NCI-H128 (cell line): Measurements from ENCODE around the gene CACNB1.

Experiments
- DNase-seq: peaks from one replicate; lab custom pipeline; 2025; ENCODE audit not compliant: unreplicated experiment; lab: John Stamatoyannopoulos, UW

Gene CACNB1

GRCh38 chr17:39225959-39226683 is 28.7 kb upstream of the CACNB1 start:
- DNase-seq = peak; percentile 60

GRCh38 chr17:39225308-39225958 is 28.0 kb upstream of the CACNB1 start, which contains the start of gene STAC2:
Gene STAC2, minus strand, starts transcription at chr17:39225945. Its CDS starts 443 bp downstream, at chr17:39225502.
- no peak for DNase-seq

DNA sequence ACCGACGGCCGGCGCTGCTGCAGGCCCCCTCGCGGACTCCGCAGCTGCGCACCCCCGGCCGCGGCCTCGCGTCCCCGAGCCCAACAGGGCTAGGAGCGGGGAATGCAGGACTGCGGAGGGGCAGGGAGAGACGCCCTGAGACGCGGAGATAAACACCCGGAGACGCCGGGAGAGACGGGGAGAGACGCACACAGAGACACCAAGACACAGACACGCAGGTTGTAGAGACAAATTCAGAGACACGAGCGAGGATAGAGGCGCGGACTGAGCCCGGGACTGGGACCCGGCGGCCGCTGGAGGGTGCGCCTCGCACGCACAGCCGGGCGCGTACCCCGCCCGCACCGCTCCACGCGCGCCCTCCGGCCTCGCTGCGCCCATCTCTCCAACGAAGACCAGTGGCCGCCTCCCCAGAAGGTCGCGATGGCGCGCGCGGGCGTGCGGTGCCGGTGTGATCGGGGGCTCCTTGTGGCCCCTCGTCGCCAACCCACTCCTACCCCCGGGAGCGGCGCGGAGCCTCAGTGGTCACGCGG is 27.4 kb upstream of the CACNB1 start:
- DNase-seq = no peak

DNA sequence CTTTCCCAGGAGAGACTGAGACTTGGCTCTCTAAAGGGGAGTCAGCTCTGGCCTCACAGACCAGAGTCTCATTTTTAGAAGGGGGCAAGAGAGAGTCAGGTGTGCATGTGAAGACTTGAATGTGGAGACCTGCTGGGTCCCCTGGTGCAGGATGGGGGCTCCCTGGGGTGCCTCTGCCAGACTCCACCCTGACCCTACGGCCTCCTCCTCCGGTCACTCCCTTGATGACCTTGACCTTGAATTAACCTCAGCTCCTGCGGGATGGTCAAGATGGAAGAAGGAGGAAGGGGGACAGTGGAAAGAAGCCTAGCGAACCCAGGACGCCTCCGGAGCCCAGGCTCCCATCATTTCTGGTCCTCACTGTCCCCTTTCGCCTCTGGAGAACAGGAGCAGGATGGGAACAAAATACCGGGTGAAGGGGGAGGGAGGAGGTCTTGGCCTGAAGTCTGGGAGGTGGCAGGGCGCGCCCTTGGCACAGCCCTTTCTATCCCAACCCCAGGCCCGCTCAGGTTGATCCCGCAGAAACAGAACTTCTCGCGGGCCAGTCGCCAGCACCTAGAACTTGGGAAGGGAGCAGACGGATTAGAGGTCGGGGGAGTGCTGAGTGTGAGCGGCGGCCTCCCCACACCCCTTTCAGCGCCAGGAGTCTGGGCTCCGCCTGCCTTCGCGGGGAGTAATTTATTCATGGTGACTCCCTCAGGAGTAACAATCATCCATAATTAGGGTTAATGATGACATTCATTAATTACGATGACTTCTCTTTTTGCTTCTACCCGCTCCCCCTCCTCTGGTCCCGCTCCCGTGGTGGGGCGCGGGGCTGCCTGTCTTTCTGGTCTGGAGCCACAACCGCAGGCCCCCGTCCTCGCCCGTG is 26.7 kb upstream of the CACNB1 start:
- no peak for DNase-seq

GRCh38 chr17:39222866-39223834 is 25.7 kb upstream of the CACNB1 start:
- no peak for DNase-seq

DNA sequence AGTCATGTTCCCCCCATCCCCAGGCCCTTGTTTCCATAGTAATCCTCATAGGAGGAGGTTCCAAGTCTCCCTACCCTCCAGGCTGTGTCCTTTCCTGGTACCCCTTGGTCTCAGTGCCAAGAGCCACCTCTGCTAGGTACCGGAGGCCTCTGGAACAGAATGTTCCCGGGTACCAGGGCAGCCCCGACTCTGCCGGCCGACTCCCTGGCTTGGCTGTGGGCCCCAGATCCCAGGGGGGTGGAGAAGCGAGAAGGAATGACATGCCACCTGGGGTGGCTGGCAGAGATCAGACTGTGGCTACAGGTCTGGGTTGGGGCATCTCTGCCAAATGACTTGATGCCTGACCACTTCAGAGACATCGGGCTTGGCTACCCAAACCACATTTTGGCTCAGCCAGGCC is 24.7 kb upstream of the CACNB1 start:
- DNase-seq = no peak

- DNase-seq = no peak
These were observed 24.1 kb upstream of the CACNB1 start for GRCh38 chr17:39221572-39221971.

GRCh38 chr17:39219647-39220154 is 22.2 kb upstream of the CACNB1 start:
- no peak for DNase-seq

GRCh38 chr17:39218906-39219305 is 21.4 kb upstream of the CACNB1 start:
- DNase-seq = no peak

GRCh38 chr17:39217734-39218369 is 20.4 kb upstream of the CACNB1 start:
- no peak for DNase-seq

DNA sequence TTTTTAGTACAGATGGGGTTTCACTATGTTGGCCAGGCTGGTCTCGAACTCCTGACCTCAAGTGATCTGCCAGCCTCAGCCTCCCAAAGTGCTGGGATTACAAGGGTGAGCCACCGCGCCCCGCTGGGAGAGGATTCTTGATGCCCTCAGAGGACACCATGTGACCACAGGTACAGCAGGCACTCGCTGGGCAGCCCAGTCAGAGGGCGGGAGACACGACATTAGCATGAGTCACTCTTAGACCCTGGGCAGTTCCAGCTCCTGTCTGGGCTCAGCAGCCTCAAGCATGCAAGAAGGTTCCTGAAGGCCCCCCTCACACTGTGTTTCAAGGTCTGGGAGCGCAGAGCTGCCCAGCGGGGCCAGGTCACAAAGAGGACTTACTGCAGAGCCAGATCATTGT is 16.4 kb upstream of the CACNB1 start:
- DNase-seq = no peak

DNA sequence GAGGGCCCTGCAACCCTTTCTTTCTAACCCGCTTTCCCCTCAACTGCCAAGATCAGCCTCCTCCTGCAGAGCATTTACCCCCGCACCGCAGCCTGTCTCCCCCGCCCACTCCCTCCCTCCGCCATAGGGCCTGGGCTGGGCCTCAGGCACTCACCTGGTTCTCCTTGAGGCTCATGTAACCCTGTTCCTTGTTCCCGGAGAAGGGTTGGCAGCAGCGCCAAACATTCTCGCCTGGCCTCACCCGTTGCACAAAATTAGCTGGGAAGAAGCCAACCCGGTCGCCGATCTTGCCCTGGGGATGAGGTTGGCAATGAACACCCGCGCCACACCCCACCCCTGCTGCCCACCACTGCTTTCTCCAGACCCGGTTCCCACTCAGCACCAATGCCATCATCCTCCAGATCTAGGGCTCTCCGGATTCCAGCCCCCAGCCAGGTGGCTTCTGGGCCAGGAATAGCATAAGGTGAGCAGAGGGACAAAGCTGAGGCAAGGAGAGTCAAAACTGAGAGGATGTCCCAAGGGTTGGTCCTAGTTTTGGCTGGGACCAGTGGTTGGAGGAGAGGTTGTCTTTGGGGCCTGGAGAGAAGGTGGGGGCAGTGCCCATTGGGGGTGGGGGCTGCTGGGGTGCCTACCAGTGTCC is 15.5 kb upstream of the CACNB1 start:
- DNase-seq = no peak

- no peak for DNase-seq
These were observed 14.8 kb upstream of the CACNB1 start for GRCh38 chr17:39212195-39212810.

- DNase-seq = no peak
These were observed 12.6 kb upstream of the CACNB1 start for GRCh38 chr17:39210093-39210434.

- no peak for DNase-seq
These were observed 12.0 kb upstream of the CACNB1 start for GRCh38 chr17:39209317-39210092.

- no peak for DNase-seq
These were observed 11.4 kb upstream of the CACNB1 start for GRCh38 chr17:39208893-39209292.

DNA sequence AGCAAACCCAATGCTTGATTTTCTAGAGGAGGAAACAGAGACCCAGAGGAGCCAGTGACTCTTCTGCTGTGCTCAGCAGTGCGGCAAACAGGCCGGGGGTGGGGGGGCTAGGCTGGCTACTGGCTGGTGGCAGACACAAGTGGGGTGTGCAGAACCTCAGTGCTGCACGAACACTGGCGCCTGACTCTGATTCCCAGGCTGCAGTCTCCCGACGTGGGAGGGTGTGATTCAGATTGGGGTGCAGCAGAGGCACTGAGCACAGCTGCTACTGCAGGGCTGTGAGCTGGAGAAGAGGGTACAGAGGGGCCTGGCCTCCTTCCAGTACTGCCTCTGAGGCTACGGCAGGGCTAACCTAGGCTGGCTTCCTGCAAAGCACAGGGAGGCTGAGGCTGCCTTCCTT is 10.7 kb upstream of the CACNB1 start:
- DNase-seq = no peak

DNA sequence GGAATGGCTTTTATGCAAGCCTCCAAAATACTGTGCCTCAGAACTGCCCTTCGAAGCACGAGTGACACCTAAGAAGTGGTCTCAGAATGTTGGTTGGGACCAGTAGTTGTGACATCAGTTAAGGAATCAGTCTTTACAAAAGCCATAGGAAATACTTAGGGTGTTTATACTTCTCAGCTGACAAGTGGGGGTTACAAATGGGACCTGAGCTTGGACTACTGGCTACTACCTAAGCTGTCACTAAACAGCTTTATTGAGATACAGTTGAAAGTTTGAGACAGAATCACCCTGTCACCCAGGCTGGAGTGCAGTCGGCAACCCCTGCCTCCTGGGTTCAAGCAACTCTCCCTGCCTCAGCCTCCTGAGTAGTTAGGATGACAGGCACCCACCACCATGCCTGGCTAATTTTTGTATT is 7.7 kb upstream of the CACNB1 start:
- DNase-seq = no peak
